ENCODE results near the gene BEND2.

DNA sequence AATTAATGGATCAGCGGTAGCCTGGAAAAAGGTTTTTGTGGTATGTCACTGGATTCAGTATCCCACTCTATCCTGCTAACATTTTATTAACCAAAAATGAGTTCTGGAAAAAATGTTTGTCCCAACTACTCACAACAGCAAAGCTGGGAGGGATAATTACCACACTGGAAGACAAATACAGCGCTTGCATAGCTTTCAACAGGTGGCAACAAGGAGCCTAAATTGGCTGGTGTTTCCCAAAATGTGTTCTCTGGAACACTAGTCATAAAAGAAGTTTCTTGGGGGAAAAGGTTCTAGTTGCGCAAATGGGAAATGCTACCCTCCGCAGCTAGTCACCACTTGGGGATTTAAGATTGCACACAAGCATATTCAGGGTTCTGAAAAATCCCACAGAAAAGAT is 54.6 kb downstream of the BEND2 start:
- no peak for TF ChIP-seq YY1 (IDR thresholded peaks at IDR 0.05; ENCODE audit: low read depth, low read length)
- TF ChIP-seq, protein P1, sequence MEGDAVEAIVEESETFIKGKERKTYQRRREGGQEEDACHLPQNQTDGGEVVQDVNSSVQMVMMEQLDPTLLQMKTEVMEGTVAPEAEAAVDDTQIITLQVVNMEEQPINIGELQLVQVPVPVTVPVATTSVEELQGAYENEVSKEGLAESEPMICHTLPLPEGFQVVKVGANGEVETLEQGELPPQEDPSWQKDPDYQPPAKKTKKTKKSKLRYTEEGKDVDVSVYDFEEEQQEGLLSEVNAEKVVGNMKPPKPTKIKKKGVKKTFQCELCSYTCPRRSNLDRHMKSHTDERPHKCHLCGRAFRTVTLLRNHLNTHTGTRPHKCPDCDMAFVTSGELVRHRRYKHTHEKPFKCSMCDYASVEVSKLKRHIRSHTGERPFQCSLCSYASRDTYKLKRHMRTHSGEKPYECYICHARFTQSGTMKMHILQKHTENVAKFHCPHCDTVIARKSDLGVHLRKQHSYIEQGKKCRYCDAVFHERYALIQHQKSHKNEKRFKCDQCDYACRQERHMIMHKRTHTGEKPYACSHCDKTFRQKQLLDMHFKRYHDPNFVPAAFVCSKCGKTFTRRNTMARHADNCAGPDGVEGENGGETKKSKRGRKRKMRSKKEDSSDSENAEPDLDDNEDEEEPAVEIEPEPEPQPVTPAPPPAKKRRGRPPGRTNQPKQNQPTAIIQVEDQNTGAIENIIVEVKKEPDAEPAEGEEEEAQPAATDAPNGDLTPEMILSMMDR (IDR thresholded peaks at IDR 0.05 in 2 of 3, conservative IDR thresholded peaks at IDR 0.05 in 1 of 3; ENCODE audit: control insufficient read depth in 2 of 3, extremely low read depth in 1 of 3, insufficient read depth in 1 of 3, low read depth in 3 of 3, low read length in 3 of 3) = no peak
- no peak for TF ChIP-seq CEBPB (IDR thresholded peaks at IDR 0.05; ENCODE audit: borderline replicate concordance in 1 of 2, low read depth in 2 of 2, low read length in 2 of 2)
- no peak for TF ChIP-seq EP300 (IDR thresholded peaks at IDR 0.05; ENCODE audit: borderline replicate concordance in 1 of 2, control insufficient read depth in 1 of 2, low read depth in 2 of 2, low read length in 2 of 2)
- TF ChIP-seq TAF1 (IDR thresholded peaks at IDR 0.05; ENCODE audit: borderline replicate concordance, low read depth, low read length) = no peak
- TF ChIP-seq JUNB (IDR thresholded peaks at IDR 0.05) = no peak

Measured in GM12878 (cell line).